Measurements from ENCODE around the gene KDM4B.

KDM4B gene

GRCh38 chr19:5048727-5049553 is 80.0 kb downstream of the KDM4B start:
- no peak for DNase-seq (ENCODE audit: low read depth in 2 of 2)

DNA sequence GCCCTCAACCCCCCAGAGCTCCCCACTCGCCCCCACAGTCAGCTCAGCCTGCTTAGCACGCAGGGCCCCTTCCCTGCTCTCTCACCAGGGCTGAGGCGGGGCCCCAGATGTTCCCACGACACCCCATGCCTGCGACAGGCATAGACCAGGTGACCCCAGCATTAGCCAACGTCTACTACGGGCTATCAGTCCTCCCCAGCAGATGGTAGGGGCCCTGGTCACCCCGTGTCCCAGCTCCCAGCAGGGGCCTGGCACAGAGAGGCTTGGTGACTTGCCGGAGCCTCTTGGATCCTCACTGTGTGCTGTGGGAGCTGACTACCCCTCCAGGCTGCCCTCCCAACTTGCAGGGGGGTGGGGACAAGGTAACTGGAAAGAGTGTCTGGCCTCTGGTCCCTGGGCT is 80.6 kb downstream of the KDM4B start:
- no peak for DNase-seq (ENCODE audit: low read depth in 2 of 2)

DNA sequence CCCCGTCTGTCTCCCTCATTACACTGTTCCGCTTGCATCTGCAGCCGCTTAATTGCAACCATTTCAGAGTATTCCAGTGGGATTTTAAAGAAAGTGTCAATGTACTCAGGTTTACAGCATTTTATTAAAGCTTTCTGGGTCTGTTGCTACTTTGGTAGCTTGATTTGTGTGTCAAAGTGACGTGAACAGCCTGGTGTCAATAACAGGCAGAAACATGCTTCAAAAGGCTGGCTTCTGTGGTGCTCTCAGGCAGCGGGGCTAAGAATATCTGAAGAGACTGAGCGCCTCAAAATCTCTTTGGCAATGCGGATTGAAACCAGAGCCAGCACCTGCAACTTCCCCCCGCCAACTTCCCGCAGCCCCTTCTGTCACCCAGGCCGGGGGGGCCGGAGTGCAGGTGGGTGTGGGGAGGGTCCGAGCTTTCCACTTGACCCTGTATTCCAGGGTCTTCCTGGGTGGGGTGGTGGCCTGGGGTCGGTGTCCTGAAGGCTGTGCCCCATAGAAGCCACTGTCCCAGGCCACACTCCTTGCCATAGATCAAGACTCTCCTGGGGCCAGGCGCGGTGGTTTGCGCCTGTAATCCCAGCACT is 81.2 kb downstream of the KDM4B start:
- no peak for DNase-seq (ENCODE audit: low read depth in 2 of 2)

DNA sequence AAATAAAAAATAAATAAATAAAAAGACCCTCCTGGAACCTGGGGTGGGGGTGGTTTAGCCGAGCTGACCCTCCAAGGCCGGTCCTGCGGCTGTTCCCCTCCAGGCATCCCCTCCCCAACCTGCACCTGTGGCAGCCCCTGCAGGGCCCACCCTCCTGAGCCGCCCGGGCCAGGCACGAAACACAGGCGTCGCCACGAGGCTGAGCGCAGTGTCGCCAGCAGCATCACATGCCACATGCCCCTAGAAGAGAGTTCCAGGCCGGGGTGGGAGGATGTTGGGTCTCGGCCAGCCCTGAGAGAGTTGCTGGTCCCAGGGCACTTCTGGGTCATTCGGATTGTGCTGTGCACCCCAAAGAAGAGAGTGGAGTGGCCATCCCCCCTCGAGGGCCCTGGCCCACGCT is 82.0 kb downstream of the KDM4B start:
- DNase-seq (ENCODE audit: low read depth in 2 of 2), result no peak

GRCh38 chr19:5051619-5052018 is 82.7 kb downstream of the KDM4B start:
- DNase-seq (ENCODE audit: low read depth in 2 of 2), result no peak

DNA sequence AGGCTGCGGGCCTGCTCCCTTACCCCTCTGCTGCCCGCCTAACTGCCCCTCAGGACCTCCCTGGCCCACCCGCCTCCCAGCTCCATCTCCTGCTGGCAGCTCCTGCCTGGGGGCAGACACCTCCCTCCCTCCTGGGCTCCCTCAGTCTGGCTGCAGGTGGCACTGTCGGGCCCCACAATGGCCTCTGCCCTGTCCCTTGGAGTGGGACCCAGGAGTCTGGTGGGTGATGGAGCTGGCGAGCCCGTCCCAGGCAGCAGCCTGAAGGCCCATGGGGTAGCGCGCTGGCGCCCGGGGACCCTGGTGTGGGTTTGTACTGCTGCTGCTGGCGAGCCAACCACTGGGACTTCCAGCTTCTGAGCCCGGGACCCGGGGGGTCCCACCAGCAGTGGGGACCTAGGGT is 83.6 kb downstream of the KDM4B start:
- no peak for DNase-seq (ENCODE audit: low read depth in 2 of 2)

- no peak for DNase-seq (ENCODE audit: low read depth in 2 of 2)
Observed at GRCh38 chr19:5052945-5053485, 84.1 kb downstream of the KDM4B start.

- DNase-seq (ENCODE audit: low read depth in 2 of 2), result no peak
Observed at GRCh38 chr19:5053661-5054060, 84.7 kb downstream of the KDM4B start.

DNA sequence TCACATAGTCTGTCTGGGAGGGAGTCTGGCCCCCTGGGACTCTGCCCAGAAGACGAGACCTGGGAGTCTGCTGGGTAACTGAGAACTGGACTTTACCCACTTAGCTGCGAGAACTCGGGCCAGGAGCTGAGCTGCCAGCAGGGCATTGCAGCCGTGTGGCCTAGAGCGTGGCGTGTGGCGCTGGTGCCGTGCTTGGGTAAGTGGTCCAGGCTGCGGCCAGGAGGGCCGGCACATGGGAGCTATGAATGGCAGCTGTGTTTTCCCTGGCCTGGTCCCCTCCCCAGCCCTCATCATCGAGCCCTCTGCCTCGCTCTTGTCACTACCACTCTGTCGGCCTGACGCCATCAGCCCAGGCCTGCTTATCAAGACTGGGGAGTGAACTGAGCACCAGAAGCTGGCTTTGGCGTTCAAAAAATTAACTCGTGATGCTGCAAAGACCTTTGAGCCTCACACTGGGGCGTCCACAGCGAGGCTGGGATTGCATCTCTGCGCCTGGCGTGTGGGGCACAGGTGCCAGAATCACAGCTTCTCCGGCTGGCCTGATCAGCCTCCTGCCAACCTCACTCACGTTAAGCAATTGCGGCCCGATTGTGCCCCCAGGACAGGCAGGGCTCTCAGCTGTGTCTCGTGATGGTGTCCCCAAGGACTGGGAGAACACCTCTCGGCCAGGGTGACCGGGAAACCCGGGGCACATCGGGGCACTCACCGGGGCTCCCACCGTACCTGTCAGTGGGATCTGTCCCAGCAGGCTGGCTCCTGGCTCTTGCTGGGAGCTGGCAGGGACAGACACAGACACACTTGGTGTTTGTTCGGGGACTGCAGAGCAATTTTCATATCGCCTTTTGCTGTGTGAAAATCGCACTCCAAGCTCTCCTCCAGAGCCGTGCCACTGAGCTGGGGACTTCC is 85.9 kb downstream of the KDM4B start:
- DNase-seq (ENCODE audit: low read depth in 2 of 2), result no peak

DNA sequence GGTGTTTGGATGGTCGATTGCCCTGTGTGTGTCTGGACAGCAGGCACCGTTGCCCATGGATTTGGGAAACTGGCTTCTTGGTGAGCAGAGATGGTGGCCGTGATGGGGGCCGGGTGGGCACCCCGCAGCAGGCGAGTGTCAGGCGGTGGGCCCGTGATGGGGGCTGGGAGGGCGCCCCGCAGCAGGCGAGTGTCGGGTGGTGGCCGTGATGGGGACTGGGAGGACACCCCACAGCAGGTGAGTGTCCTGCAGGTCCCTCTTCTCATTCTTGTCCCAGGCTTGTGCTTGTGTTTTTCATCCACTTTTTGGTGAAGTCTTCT is 86.5 kb downstream of the KDM4B start:
- no peak for DNase-seq (ENCODE audit: low read depth in 2 of 2)

GRCh38 chr19:5057860-5058259 is 88.9 kb downstream of the KDM4B start:
- no peak for DNase-seq (ENCODE audit: low read depth in 2 of 2)

DNA sequence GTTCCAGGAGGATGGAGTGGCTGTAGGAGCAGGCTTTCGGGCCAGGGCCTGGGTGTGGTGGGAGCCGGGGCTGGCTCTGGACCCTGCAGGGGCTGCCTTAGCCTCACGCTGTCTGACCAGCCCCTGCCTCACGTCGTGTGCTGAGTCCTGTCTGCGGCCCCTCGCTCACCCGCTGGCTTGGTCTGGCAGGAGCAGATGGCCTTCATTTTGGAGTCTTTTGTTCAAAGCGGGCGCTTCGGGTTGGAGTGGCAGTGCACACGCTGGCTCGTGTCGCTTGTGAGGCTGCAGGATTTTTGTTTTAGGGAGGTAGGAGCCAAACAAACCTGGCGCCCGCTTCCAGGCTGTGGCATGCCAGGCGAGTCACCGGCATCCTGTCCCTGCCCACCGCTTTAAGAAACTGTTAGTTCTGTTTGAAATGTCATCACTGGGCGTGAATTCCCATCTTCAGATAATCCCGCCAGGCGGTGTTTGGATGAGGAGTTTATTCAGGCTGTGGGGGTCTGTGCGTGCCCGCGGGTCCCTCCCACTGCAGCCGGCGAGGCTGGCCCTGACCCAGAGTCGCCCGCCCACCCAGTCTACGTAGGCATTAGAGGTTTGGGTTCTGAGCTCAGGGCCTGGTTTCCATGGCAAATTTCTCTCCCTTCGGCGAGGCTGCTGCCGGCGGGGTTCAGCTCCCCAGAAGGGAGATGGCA is 89.8 kb downstream of the KDM4B start:
- no peak for DNase-seq (ENCODE audit: low read depth in 2 of 2)

GRCh38 chr19:5059213-5059574 is 90.3 kb downstream of the KDM4B start:
- DNase-seq (ENCODE audit: low read depth in 2 of 2), result no peak

GRCh38 chr19:5059793-5060192 is 90.9 kb downstream of the KDM4B start:
- no peak for DNase-seq (ENCODE audit: low read depth in 2 of 2)

- DNase-seq (ENCODE audit: low read depth in 2 of 2), result no peak
Observed at GRCh38 chr19:5062195-5062594, 93.3 kb downstream of the KDM4B start.

GRCh38 chr19:5062799-5063198 is 93.9 kb downstream of the KDM4B start:
- DNase-seq (ENCODE audit: low read depth in 2 of 2), result no peak

DNA sequence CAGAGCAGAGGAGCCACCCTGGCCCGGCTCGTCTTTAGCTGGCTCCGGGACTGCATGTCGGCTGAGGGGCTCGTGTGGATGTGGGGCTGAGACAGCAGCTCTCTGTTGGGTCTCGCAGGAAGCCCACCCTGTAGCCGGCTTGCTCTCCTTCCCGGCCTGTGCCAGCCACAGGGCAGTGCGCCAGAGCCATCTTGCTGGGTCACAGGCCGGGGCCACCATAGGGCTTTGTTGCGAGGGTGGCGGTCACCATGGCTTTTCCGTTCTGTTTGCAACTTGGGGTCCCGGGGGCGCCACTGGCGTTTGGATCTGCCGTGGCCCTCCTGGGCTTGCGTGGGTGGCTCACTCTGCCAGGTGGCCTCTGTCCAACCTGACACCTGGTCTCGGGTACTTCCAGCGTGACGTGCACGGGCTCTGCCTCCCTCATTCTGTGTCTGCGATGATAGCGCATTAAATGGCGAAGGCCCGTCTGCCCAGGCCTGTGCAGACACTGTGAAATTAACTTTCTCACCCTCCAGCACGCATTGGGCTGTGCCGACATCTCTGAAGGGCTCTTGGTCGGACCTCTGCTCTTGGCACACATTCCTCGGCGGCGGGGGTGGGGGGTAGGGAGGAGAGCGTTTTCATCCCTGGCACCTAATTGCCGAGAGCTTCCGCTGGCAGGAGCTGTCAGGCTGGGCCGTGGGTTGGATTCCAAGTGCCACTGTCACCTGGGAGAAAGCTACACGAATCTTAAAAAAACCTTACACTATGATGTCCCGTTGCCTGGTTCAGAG is 95.1 kb downstream of the KDM4B start:
- DNase-seq (ENCODE audit: low read depth in 2 of 2), result no peak

DNA sequence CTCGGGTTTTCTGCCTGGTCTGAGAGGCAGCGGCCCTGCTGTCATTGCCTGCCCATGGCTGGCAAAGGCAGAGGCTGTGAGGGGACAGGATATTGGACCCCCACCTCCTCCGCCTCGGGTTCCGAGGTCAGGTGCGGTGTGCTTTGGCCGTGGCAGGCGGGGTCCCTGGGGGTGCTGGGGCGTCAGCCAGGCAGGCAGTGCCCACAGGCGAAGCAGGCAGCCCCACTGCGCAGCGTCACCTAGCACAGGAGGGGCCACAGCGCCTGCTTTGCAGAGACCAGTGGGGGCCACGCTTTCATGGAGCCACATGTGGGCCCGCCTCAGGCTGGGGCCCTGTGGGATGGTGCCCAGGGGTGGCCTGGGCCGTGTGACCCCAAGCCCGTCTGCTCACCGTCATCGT is 96.0 kb downstream of the KDM4B start:
- DNase-seq (ENCODE audit: low read depth in 2 of 2), result no peak

DNA sequence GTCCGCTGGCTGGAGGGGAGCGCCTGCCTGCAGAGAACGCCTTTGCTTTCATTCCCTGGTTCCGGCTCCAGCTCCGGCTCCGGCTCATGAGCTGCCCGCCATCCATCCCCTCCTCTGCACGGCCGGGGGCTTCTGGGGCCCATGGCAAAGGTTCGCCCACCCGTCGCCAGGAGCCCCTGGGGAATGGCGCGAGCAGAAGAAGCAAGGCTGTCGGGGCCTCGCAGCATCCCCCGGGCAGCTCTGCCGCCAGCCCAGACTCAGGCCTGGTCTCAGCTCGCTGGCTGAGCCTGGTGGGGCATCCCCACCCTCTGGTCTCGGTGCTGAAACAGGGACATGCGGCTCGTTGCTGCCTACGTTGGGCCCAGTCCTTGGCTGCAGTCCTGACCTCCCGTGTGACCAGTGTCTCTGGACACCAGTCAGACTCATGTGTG is 96.8 kb downstream of the KDM4B start:
- no peak for DNase-seq (ENCODE audit: low read depth in 2 of 2)

GRCh38 chr19:5066768-5067167 is 97.9 kb downstream of the KDM4B start:
- no peak for DNase-seq (ENCODE audit: low read depth in 2 of 2)

DNA sequence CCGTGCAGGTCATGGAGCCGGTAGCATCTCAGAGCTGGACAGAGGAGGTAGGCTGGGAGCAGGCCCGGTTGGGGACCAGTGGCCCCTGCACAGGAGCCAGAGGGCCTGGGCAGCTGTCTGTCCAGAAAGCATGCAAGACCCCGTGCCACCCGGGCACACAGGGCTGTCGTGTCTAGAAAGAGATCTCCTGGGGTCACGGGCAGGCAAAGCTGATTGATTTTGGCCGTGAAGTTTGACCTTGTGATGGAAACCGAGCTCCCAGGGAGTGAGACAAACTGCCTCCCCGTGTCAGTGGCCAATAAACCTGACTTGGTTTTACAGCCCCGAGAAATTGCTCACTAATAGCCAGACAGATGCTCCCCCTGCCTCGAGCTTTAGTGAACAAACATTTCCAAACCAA is 98.8 kb downstream of the KDM4B start:
- DNase-seq (ENCODE audit: low read depth in 2 of 2), result no peak
